NCI-H2081 (cell line): ENCODE results near the gene ERMP1.
"Not testable (repeated sequence)": the region's sequence is repeated elsewhere in the genome, so short reads cannot be mapped to it uniquely, and the experiment has no call there.

Experiments used
- DNase-seq, 2 experiments: peaks; one replicate each; lab custom pipeline; 2025; lab: John Stamatoyannopoulos, UW

ERMP1 gene

GRCh38 chr9:5818424-5819142 is 14.3 kb downstream of the ERMP1 start:
- no peak for DNase-seq

GRCh38 chr9:5817862-5818261 is 15.1 kb downstream of the ERMP1 start:
- DNase-seq: no peak

GRCh38 chr9:5815461-5815860 is 17.5 kb downstream of the ERMP1 start:
- DNase-seq: no peak

GRCh38 chr9:5813824-5814223 is 19.1 kb downstream of the ERMP1 start:
- DNase-seq: no peak

GRCh38 chr9:5811751-5812150 is 21.2 kb downstream of the ERMP1 start:
- DNase-seq: no peak

GRCh38 chr9:5805478-5805877 is 27.4 kb downstream of the ERMP1 start:
- no peak for DNase-seq

- DNase-seq: no peak
These were observed 31.2 kb downstream of the ERMP1 start for GRCh38 chr9:5801739-5802113.

GRCh38 chr9:5800969-5801738 is 31.8 kb downstream of the ERMP1 start:
- DNase-seq: peak; percentile 11 to 23

- DNase-seq: not testable (repeated sequence)
These were observed 32.5 kb downstream of the ERMP1 start for GRCh38 chr9:5800378-5800777.

- peak; percentile 27 to 64 for DNase-seq
These were observed 33.6 kb downstream of the ERMP1 start for GRCh38 chr9:5799314-5799713.

GRCh38 chr9:5798581-5798980 is 34.3 kb downstream of the ERMP1 start:
- DNase-seq: no peak

- no peak for DNase-seq
These were observed 36.6 kb downstream of the ERMP1 start for GRCh38 chr9:5796298-5796697.

GRCh38 chr9:5793812-5794211 is 39.1 kb downstream of the ERMP1 start:
- DNase-seq: no peak

GRCh38 chr9:5791870-5792269 is 41.0 kb downstream of the ERMP1 start:
- DNase-seq: no peak

GRCh38 chr9:5790923-5791322 is 42.0 kb downstream of the ERMP1 start:
- no peak for DNase-seq

GRCh38 chr9:5789489-5789888 is 43.4 kb downstream of the ERMP1 start:
- no peak for DNase-seq

GRCh38 chr9:5787759-5788302 is 45.1 kb downstream of the ERMP1 start:
- no peak for DNase-seq

- no peak for DNase-seq
These were observed 45.7 kb downstream of the ERMP1 start for GRCh38 chr9:5787220-5787619.

GRCh38 chr9:5786370-5787127 is 46.4 kb downstream of the ERMP1 start:
- no peak for DNase-seq

- DNase-seq: no peak
These were observed 48.2 kb downstream of the ERMP1 start for GRCh38 chr9:5784526-5785315.

- no peak for DNase-seq
These were observed 48.9 kb downstream of the ERMP1 start for GRCh38 chr9:5783982-5784381.

GRCh38 chr9:5783420-5783819 is 49.5 kb downstream of the ERMP1 start:
- not testable (repeated sequence) for DNase-seq
